HG03354 (cell line): Measurements from ENCODE around the gene GGN.
"Not testable (repeated sequence)": the region's sequence is repeated elsewhere in the genome, so short reads cannot be mapped to it uniquely, and the experiment has no call there.

Experiments used
- ATAC-seq: cut with Tn5 transposase; IDR thresholded peaks from one replicate; pipeline ENCODE4 v1.9.1; 2021; ENCODE audit warnings: mild to moderate bottlenecking; ENCODE audit not compliant: unreplicated experiment, poor library complexity, severe bottlenecking

The GGN gene, protein sequence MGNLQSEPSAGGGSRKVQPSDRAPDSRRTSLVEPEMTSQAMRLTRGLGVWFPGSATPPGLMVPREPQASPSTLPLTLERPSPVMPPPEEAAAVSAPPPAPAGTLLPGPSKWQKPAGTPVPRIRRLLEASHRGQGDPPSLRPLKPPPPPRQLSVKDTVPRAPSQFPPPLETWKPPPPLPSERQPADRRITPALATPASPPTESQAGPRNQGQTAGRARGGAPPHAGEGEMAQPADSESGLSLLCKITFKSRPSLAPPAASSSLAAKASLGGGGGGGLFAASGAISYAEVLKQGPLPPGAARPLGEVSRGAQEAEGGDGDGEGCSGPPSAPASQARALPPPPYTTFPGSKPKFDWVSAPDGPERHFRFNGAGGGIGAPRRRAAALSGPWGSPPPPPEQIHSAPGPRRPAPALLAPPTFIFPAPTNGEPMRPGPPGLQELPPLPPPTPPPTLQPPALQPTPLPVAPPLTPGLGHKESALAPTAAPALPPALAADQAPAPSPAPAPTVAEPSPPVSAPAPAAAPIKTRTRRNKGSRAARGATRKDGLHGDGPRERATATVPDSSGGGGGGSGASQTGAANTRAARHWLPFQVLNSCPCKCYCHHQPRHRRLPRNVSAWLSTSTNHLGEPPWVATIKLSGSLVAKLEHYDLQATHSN

DNA sequence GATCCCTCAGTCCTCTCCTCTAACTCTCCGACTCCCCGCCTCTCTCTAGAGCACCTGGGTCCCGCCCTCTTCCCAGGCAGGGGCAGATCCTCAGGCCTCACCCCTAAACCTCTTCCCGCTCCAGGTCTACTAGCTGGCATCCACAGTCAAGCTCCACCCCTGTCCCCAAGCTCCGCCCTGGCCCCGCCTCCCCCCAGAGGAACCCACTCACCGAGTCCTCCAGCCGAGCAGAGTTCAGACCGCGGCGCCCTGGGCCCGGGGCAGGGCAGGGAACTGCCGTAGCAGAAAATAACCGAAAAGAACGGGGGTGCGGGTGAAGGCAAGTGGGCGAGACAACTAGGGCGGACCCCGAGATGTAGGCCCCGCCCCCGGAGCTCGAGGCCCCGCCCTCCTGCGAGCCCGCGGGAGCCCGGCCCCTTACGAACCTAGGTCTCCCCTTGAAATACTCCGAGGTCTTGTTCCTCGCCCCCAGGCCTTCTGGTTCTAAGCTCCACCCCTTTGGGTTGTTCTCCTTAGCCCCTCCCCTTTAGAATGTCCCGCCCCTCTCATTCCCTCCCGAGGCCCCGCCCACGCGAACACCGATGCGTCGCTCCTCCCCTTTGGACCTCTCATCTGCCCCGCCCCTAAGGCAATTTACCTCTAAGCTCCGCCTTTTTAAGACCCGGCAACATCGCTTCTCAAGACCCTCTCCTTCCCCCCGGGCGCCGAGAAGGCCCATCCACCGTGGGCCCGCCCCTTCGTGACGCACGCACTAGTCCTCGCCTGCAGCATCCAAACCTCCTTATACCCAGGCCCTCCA is at the start of gene GGN:
Gene GGN (minus strand): TSS at position 485 of the 799 bp plus-strand sequence. CDS start 773 bp downstream, outside the sequence.
- ATAC-seq = peak; percentile 49

DNA sequence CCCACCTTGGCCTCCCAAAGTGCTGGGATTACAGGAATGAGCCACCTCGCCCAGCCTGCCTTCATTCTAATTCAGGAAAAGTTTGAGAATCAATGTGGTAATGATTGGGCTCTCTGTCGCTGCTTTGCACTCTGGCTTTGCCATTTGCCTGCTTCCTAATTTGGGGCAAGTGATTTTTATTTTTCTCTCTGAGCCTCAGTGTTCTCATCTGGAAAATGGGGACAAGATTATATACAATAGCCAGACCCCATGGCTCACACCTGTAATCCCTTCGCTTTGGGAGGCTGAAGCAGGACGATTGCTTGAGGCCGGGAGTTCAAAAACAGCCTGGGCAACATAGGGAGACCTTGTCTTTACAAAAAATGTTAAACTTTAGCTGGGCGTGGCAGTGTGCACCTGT is 49.5 kb upstream of the GGN start:
- ATAC-seq = no peak

DNA sequence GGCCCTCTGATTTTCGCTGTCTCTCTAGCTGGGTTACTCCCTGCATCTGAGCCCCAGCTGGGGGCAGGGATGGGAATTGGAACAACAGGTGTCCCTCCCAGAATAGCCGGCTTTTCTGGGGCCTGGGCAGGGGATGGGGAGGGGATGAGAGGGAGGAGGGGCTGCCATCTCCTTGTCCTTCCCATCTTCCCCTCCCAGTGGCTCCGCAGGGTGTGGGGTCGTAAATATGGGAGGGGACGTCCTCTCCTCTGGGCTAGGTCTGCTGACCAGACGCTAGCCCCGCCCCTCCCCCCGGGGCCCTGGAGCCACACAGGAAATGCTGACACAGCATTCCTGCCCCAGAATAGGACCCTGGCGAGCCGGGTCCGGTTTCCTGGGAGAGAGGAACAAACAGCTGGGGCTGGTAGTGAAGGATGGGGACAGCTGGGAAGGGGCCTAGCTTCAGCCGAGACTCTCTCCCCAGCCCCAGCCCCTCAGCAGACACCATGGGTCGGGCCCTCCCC is 46.8 kb upstream of the GGN start:
- ATAC-seq = no peak

DNA sequence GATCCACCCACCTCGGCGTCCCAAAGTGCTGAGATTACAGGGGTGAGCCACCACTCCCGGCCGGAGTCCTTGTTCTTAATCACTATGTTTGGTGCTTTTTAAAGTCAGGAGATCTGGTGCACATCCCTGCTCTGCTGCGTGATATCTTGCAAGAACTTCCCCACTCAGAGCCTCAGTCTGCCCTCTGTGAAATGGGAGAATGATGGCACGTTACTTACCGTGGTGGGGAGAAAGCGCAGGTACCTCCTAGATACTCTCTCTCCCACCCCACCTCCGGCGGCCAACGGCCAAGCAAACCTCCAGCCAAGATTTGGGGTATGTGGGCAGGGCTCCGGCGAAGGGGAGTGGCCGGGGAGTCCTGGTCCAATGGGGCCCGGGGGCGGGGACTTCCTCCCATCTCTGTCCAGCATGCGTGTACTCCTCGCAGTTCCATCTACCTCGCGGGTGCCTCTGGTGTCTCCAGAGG is 45.5 kb upstream of the GGN start, which contains the start of gene RYR1:
Gene RYR1 (plus strand): TSS at position 424 of the 466 bp plus-strand sequence. CDS start 139 bp downstream, outside the sequence.
- ATAC-seq = no peak

DNA sequence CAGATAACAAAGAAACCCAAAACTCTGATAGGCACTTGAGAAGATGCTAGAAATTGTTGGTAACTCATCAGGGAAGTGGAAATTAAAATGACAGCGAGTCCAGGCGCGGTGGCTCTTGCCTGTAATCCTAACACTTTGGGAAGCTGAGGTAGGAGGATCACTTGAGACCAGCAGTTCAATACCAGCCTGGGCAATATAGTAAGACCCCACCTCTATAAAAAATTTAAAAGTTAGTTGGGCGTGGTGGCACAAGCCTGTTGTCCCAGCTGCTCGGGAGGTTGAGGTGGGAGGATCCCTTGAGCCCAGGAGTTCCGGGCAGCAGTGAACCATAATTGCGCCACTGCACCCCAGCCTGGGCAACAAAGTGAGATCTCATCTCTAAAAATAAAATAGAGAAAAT is 43.1 kb upstream of the GGN start:
- no peak for ATAC-seq

DNA sequence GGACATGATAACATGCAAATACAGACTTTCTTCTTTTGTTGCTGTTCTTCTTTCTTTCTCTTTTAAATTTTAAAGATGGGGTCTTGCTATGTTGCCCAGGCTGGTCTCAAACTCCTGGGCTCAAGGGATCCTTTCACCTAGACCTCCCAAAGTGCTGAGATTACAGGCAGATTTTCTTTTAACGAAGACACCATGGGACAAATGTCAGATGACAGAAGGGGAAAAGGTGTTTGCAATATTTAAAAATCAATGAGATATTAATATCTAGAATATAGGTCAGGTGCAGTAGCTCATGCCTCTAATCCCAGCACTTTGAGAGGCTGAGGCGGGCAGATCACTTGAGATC is 42.0 kb upstream of the GGN start:
- ATAC-seq = no peak

DNA sequence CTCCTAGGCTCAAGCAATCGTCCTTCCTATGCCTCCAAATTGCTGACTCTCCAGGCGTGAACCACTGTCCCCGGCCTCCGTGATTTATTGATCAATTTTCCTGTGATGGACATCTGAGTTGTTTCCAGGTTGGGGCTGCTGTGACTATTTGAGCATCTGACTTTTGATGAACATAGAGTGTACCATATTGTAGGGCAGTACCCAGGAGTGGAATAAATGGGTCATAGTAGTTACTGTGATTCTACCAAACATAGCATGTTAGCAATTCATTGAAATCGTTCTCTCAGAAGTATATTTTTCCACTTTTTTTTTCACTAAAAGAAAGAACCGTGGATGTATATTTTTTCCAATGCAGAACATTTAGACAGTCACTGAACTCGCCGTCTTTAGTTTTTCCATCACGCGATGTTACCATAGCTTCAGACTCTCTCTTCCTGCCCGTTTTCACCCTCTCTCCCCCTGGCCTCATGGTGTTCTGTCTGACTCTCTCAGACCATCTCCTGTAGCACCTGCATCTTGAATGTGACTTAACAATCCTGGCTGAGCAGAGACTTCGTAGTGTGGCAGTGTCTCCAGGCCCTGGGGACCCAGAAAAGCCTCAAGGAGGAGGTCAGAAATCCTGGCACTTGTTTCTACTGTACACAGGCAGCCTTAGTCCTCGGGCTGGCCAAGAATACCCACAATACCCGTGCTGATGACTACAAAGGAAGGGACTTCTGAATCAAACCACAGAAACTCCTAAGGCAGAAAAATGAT is 41.4 kb upstream of the GGN start:
- ATAC-seq = no peak

DNA sequence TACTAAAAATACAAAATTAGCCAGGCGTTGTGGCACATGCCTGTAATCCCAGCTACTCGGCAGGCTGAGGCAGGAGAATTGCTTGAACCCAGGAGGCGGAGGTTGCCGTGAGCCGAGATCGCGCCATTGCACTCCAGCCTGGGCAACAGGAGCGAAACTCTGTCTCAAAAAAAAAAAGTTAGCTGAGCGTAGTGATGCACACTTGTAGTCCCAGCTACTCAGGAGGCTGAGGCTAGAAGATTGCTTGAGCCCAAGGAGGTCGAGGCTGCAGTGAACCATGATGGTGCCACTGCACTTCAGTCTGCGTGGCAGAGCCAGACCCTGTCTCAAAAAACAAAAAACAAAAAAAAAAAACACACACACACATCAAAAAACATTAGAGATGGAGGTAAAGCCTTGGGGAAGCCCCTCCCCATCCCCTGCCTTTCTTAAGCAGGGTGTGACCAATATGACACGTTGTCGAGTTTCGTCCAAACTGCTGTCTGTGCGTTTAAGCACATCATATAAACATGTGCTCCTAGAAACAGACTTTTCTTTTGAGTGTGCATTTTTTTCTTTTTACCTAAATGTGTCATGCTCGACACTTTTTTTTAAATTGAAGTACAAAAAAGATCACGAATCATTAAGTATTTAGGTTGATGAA is 39.3 kb upstream of the GGN start:
- ATAC-seq = not testable (repeated sequence)

DNA sequence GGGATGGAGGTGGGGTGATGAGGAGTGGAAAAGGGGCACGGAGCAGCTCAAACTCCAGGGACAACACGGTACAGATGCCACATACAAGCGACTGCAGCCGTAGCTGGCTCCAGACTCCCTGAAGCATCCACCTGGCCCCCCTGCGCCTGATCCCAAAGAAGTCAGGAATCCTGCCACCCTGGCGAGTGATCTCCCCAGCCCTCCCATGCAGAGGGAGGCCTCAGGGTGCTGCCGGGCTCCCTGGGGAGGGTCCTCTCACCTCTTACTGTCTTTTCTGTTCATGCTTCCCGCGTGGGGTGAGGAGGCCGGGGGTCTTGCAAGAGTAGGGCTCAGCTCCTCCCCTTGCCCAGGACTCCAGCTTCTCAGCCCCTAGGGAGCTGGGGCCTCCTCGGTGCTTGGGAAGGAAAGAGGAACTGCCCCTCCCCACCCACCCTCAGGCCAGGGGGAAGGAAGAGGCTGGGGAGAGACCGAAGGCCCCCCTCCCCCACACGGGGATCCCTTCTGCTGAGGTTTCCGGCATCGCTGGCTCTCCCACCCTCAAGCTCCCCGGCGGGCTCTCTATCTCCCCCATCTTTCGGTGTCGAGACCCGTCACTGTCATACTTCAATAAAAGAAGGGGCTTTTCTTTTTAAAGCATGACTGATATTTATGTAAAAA is 38.1 kb upstream of the GGN start, which contains the start of gene RASGRP4:
Gene RASGRP4 (minus strand): TSS at position 410 of the 657 bp plus-strand sequence. CDS start 128 bp downstream, at position 282.
- no peak for ATAC-seq

DNA sequence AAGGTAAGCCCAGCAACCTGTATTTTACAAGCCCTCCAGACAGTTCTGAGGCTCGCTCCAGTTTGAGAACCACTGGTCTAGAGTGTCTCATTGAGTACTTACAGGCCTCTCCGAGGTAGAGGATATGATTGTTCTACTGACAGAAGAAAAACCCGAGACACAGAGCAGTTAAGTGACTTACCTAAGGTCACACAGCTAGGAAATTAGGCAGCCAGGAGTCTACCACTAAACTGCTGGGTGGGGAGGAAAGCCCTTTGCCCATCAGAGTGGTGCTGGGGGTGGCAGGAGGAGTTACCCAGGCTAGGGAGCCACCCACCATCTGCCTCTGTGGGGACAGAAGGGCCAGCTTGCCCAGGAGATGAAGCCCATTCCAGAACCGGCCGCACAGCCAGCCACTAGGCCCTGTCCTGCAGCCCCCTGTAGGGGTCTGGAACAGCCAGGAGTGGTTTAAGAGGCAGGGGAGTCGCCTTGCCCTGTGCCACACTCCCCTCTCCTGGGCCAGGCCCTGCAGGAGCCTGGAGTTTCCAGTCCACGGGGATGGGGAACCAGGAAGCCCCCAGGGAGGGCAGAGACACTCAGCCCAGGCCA is 37.5 kb upstream of the GGN start:
- ATAC-seq = no peak

DNA sequence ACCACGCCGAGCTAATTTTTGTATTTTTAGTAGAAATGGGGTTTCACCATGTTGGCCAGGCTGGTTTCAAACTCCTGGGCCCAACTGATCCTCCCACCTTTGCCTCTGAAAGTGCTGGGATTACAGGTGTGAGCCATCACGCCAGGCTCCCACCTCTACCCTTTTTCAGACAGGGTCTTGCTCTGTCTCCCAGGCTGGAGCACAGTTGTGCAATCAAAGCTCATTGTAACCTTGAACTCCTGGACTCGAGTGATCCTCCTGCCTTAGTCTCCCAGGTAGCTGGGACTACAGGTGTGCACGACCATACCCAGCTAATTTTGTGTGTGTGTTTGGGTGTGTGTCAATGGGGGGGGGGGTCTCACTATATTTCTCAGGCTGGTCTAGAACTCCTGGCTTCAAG is 36.4 kb upstream of the GGN start:
- ATAC-seq = no peak

DNA sequence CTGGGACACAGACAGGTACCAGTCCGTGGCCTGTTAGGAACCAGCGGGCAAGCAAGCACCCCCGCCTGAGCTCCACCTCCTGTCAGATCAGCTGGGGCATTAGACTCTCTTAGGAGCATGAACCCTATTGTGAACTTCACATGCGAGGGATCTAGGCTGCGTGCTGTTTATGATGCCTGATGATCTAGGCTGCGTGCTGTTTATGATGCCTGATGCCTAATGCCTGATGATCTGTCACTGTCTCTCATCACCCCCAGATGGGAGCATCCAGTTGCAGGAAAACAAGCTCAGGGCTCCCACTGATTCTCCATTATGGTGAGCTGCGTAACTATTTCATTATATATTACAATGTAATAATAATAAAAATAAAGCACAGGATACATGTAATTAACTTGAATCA is 34.6 kb upstream of the GGN start:
- ATAC-seq = no peak

DNA sequence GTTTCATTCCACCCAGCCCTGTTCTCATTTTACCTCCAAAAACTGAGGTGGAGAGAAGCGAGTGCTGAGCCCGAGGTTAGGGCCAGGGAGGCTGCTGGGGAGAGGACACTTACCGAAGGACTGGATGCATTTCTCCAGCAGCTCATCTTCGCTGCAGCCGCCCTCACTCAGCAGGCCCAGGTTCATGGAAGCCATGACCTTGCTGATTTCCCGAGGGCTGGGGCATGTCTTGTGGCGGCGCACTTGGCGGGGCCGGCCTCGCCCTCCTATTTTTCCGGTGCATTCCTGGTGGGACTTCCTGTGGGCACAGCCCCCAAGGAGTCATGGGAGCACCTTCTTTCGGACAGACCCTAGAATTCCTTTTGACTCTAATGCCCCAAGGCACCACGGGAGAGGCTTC is 34.0 kb upstream of the GGN start:
- no peak for ATAC-seq

DNA sequence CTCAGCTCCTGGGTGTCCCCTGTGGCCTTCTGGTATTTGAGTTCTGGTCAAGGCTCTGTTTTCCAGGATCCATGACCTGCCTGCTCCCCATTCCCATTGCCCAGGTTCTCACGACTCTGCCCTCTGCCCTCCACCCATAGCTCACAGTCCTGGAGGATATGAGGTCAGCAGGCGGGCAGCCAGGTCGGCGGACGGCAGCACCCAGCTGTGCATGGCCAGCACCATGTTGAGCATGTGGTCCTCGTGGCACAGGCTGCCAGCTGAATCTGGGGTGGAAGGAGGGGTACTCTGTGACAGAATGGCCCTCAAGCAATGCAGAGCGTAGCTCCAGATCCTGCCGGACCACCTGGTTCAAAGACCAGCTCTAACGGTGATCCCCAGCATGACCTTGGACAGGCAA is 33.1 kb upstream of the GGN start:
- ATAC-seq = no peak

DNA sequence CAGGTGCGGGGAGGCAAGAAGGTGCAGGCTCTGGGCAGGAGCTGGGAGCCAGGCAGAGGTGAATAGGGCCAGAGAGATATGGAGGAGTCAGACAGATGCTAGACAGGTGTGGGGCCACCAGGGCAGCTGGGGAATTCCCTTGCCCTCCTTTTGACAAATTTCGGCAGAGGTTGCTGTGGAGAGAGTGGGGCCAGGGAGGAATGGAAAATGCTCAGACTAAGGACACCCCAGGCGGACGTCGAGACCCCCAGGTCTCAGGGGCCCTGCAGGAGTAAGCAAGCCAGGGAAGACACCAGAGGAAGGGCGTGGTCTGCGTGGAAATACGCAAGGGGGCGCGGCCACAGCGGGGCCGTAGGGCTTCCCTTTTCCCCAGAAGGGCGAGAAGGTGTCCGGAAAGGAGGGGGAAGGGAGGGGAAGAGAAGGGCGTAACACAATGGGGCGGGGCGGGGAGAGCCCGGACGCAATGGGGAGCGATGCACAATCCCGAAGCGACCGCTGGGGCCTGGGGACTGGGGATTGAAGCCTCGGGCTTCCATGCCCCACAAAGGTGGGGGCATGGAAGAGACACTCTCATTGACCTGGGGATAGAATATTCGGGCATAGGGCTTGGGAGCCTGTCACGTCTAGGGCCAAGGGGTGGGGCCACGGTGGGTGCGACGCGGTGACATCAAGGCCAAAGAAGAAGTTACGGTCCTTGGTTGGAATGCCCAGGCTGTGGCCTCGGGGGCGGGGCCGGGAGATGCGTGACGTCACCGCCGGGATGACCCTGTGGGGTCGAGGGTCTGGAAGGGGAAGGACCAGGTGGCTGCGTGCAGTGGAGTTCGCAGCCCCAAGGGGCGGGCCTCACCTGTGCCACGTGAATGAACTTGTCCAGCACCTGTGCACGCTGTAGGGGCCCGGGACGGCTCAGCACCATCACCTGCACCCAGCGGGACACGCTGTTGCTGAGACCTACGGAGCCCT is 30.0 kb upstream of the GGN start:
- ATAC-seq = no peak

DNA sequence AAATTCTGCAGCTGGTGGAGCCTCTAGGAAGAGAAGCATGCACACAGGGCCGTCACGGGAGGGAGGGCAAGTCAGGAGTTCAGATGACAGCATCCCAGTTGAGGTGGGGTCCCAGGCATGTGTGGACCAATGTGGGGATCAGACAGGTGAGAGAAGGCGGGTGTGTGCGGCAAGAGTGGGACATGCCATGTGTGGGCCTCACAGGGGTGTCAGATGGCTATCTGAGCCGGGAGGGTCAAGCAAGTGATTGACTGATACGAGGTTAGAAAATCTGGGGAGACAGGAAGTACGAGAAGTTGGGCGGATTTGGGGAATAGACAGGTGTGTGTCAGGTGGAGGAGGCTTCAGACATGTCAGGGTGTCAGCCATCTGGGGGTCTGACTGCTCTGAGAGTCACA is 29.3 kb upstream of the GGN start:
- no peak for ATAC-seq

DNA sequence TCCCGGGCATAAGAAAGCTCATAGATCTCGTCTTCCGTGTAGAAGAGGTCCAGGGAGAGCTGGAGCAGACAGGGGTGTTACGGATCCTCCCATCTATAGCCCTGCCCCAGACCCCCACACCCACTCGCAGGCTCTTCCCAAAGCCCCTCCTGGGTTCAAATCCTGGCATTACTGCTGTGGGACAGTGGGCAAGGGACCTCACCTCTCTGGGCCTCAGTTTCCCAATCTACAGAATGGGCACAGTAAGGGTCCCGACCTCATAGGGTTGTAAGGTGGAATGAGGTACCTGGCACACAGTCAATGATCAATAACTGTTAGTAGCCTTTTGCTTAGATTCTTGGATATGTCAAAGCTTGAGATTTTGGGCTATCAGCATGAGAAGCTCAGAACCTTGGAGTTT is 25.6 kb upstream of the GGN start:
- ATAC-seq = no peak
